Measurements from ENCODE around the gene CKMT2.

Gene CKMT2

DNA sequence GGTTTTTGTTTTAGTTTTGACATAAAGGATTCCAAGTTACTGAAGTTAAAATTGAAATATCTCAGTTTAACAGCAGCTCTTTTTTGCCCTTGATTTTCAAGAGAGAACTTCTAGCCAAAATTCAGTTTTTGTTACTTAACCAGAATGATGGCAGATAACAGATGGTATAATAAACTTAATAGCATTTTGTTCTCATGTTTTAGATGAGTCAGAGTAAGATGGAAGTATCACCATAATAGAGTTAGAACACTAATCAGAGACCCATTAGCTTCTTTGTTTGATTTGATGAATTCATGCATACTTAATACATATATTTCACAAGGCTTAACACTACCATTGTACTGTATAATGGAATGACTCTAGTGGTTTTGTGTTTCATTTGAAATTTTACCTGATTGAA lies 80.2 kb downstream of the CKMT2 start:
- DNase-seq = no peak

DNA sequence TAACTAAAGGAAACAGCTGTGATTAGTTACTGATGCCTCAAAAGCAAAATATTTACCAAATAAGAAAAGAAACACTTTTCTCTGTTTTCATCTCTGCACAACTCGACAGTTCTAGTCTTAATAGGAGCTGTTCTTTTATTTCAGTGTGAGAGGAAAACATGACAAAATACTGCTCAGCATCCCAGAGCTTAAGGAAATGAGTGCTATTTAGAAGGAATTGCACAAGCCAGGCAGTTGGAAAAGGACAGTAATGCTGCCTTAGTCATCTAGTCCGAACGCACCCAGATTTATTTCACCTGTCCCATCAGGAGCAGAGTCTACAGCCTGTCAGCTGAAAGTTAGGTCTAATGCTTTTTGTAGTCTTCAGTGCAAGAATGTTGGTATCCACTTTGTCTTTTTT lies 80.6 kb downstream of the CKMT2 start:
- DNase-seq = no peak

DNA sequence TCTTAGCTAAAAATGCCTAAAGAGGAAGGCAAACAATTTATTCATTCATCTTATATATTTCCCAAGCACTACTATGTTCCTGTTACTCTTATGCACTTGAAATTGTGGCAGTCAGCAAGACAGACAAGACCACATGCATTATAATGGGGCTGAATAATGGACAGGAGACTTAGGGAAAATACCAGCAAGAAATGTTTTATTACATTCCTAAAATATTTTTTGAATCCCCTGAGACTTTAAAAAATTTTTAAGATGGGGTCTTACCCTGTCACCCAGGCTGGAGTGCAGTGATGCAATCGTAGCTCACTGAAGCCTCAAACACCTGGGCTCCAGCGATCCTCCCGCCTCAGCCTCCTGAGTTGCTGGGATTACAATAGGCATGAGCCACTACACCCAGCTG lies 81.5 kb downstream of the CKMT2 start:
- no peak for DNase-seq

DNA sequence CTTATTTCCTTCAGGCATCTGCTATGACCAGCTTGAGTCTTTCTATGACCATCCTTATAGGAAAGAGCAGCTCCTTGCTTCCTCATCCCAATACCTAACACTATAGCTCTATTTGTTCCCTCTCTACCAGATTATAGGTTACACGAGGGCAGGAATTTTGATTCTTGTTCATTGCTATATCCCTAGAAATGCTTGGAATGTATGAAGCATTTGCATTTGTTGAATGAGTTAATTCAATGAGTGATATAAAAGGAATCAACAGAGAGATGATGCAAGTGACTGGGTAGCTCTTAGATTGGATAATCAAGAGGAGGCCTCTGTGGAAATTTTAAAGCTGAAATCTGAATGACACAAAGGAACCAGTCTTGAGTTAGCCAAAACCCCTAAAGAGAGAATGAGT lies 82.2 kb downstream of the CKMT2 start:
- no peak for DNase-seq

DNA sequence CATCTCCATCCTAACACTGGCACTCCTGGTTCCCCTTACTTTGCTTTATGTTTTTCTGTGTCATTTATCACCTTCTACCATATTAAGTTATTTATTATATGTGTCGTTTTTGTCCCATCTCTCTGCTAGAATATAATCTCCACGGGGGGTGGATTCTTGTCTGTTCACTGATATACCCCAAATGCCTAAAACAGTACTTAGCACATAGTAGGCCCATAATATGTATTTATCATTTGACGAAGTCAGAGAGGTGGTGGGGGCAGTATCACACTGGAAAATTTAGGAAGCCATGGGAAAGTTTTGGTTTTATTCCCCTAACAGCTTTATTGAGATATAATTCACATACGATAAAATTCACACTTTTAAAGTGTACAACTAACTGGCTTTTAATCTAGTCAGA lies 82.7 kb downstream of the CKMT2 start:
- no peak for DNase-seq
